MM.1S (cell line): ENCODE measurements around the gene MAGEC1.

ENCODE experiments used
- DNase-seq: peaks from one replicate; pipeline ENCODE4 v3.0.0-alpha.2; 2015
- H2AFZ ChIP-seq: fragments of 300-600 bp; sonication (generic); 2 replicates; pipeline ENCODE4 v1.6.0; 2016; ENCODE audit warnings: antibody characterized with exemption, low read length
- H3F3A ChIP-seq: fragments of 300-600 bp; sonication (generic); 2 replicates; pipeline ENCODE4 v1.6.1; 2016; ENCODE audit warnings: mild to moderate bottlenecking, antibody characterized with exemption, low read length, moderate library complexity, mixed read lengths; ENCODE audit not compliant: insufficient read depth
- H3K27ac ChIP-seq: fragments of 300-600 bp; sonication (generic); 2 replicates; pipeline ENCODE4 v1.5.1; 2016; ENCODE audit warnings: mild to moderate bottlenecking, low read length
- H3K27me3 ChIP-seq: fragments of 300-600 bp; sonication (generic); replicated peaks from 2 replicates; pipeline ENCODE4 v1.6.0; 2016; ENCODE audit warnings: low read length; ENCODE audit not compliant: insufficient read depth
- H3K36me3 ChIP-seq: fragments of 300-600 bp; sonication (generic); replicated peaks from 2 replicates; pipeline ENCODE4 v1.6.1; 2016; ENCODE audit warnings: mild to moderate bottlenecking, low read length, mixed read lengths; ENCODE audit not compliant: insufficient read depth
- H3K4me1 ChIP-seq: fragments of 300-600 bp; sonication (generic); 2 replicates; pipeline ENCODE4 v1.6.1; 2016; ENCODE audit warnings: low read length, mixed read lengths
- H3K4me2 ChIP-seq: fragments of 300-600 bp; sonication (generic); 2 replicates; pipeline ENCODE4 v1.6.0; 2016; ENCODE audit warnings: low read depth, low read length
- H3K4me3 ChIP-seq: fragments of 300-600 bp; sonication (generic); 2 replicates; pipeline ENCODE4 v1.5.1; 2016; ENCODE audit warnings: low read length, mixed read lengths
- H3K79me2 ChIP-seq: fragments of 300-600 bp; sonication (generic); 2 replicates; pipeline ENCODE4 v1.6.1; 2016; ENCODE audit warnings: mixed run types, low read length, mixed read lengths
- H3K9ac ChIP-seq: fragments of 300-600 bp; sonication (generic); 2 replicates; pipeline ENCODE4 v1.6.1; 2016; ENCODE audit warnings: low read length, mixed read lengths
- H3K9me2 ChIP-seq: fragments of 300-600 bp; sonication (generic); replicated peaks from 2 replicates; pipeline ENCODE4 v1.6.1; 2016; ENCODE audit warnings: mild to moderate bottlenecking, low read length, mixed read lengths; ENCODE audit not compliant: insufficient read depth
- H3K9me3 ChIP-seq: fragments of 300-600 bp; sonication (generic); replicated peaks from 2 replicates; pipeline ENCODE4 v1.6.1; 2016; ENCODE audit warnings: mild to moderate bottlenecking, low read length, mixed read lengths; ENCODE audit not compliant: insufficient read depth
- H4K20me1 ChIP-seq: fragments of 300-600 bp; sonication (generic); 2 replicates; pipeline ENCODE4 v1.6.1; 2016; ENCODE audit warnings: mild to moderate bottlenecking, low read length, moderate library complexity, mixed read lengths; ENCODE audit not compliant: insufficient read depth
- EZH2 ChIP-seq: fragments of 300-600 bp; sonication (generic); optimal IDR thresholded peaks from 2 replicates; pipeline ENCODE3; 2017; ENCODE audit warnings: low read depth, mild to moderate bottlenecking, antibody characterized with exemption, low read length, mixed read lengths
- EZH2phosphoT487 ChIP-seq: fragments of 300-600 bp; sonication (generic); IDR thresholded peaks from 2 replicates; pipeline ENCODE4 v1.6.1; 2018; ENCODE audit warnings: antibody characterized with exemption, low read length
- TF ChIP-seq, protein P1 (sequence below): fragments of 300-600 bp; sonication (generic); IDR thresholded peaks from 2 replicates; pipeline ENCODE4 v1.5.1; 2016; ENCODE audit warnings: antibody characterized with exemption, low read length, mixed read lengths

MAGEC1 gene

DNA sequence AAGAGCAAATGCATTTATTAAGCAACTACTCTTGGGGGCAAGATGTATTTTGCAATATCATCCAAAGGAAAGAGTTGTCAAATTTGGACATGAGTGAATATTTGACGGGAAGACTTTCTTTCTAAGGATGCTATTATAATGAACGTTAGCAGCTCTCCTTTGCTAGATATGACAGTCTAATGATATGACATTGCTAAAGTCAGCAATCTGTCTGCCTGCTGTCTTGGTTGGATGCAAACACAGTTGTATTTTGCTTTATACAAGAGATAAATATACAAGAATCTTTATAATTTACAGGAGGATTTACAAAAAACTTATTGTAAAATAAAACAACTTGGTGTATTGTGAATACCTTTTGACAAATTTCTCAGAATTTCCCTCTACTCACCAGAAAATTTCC, 37.5 kb downstream of the MAGEC1 start:
- no peaks in the 10 kb centered on the region for H3K36me3 ChIP-seq
- no peak overlapping the region for H2AFZ ChIP-seq
- DNase-seq = no peak
- no peak overlapping the region for H3K9ac ChIP-seq
- H3K4me1 ChIP-seq = no peaks in the 10 kb centered on the region
- no peak overlapping the region for H3K4me3 ChIP-seq
- H3K9me2 ChIP-seq = no peaks in the 10 kb centered on the region
- H4K20me1 ChIP-seq = no peaks in the 10 kb centered on the region
- H3K79me2 ChIP-seq = no peaks in the 10 kb centered on the region
- no peak overlapping the region for H3K4me2 ChIP-seq
- TF ChIP-seq EZH2 (no peak), EZH2phosphoT487 (no peak)
- TF ChIP-seq, protein P1, sequence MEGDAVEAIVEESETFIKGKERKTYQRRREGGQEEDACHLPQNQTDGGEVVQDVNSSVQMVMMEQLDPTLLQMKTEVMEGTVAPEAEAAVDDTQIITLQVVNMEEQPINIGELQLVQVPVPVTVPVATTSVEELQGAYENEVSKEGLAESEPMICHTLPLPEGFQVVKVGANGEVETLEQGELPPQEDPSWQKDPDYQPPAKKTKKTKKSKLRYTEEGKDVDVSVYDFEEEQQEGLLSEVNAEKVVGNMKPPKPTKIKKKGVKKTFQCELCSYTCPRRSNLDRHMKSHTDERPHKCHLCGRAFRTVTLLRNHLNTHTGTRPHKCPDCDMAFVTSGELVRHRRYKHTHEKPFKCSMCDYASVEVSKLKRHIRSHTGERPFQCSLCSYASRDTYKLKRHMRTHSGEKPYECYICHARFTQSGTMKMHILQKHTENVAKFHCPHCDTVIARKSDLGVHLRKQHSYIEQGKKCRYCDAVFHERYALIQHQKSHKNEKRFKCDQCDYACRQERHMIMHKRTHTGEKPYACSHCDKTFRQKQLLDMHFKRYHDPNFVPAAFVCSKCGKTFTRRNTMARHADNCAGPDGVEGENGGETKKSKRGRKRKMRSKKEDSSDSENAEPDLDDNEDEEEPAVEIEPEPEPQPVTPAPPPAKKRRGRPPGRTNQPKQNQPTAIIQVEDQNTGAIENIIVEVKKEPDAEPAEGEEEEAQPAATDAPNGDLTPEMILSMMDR = no peak
- H3K27me3 ChIP-seq = no peaks in the 10 kb centered on the region
- no peaks in the 10 kb centered on the region for H3F3A ChIP-seq
- H3K9me3 ChIP-seq = no peaks in the 10 kb centered on the region
- no peak overlapping the region for H3K27ac ChIP-seq

- H4K20me1 ChIP-seq = no peaks in the 10 kb centered on the region
- no peaks in the 10 kb centered on the region for H3F3A ChIP-seq
- H3K36me3 ChIP-seq = no peaks in the 10 kb centered on the region
- DNase-seq = no peak
- H3K27me3 ChIP-seq = no peaks in the 10 kb centered on the region
- no peak overlapping the region for H3K4me2 ChIP-seq
- no peaks in the 10 kb centered on the region for H3K79me2 ChIP-seq
- H3K4me3 ChIP-seq = no peak overlapping the region
- H3K4me1 ChIP-seq = no peaks in the 10 kb centered on the region
- H3K9ac ChIP-seq = no peak overlapping the region
- H3K9me2 ChIP-seq = no peaks in the 10 kb centered on the region
- H2AFZ ChIP-seq = no peak overlapping the region
- no peak overlapping the region for H3K27ac ChIP-seq
- no peaks in the 10 kb centered on the region for H3K9me3 ChIP-seq
- TF ChIP-seq EZH2phosphoT487 (no peak), EZH2 (no peak)
- TF ChIP-seq, protein P1 = no peak
Observed at GRCh38 chrX:141945426-141945825, 41.7 kb downstream of the MAGEC1 start.

GRCh38 chrX:141947350-141947749, 43.7 kb downstream of the MAGEC1 start:
- Histone ChIP-seq H3K9me3 (no peaks in the 10 kb centered on the region), H3K4me2 (no peak overlapping the region), H3K79me2 (no peaks in the 10 kb centered on the region), H3K9me2 (no peaks in the 10 kb centered on the region), H4K20me1 (no peaks in the 10 kb centered on the region), H3K4me3 (no peak overlapping the region), H3K27ac (no peak overlapping the region), H3K36me3 (no peaks in the 10 kb centered on the region), H3K27me3 (no peaks in the 10 kb centered on the region), H3K4me1 (no peaks in the 10 kb centered on the region), H3F3A (no peaks in the 10 kb centered on the region), H2AFZ (no peak overlapping the region), H3K9ac (no peak overlapping the region)
- DNase-seq = no peak
- TF ChIP-seq, protein P1 = no peak
- TF ChIP-seq EZH2 = no peak
- TF ChIP-seq EZH2phosphoT487 = no peak
